H9 (cell line): ENCODE results near the gene SF3A1. TPM values are rescaled to one million over a fixed set of nuclear protein-coding genes. Genes with fewer than 3 reads are reported as not detected.

Experiments
- DNase-seq: peaks from one replicate; pipeline ENCODE4 v3.0.0-alpha.2; 2017
- H2AFZ ChIP-seq: one replicate; pipeline ENCODE4 v1.6.1; 2013; ENCODE audit warnings: mild to moderate bottlenecking, low read length, control low read depth, moderate library complexity
- H2AK5ac ChIP-seq: 2 replicates; pipeline ENCODE4 v1.6.1; 2013; ENCODE audit warnings: low read length, control low read depth, mixed read lengths; ENCODE audit not compliant: insufficient read length
- H2BK120ac ChIP-seq: one replicate; pipeline ENCODE4 v1.6.1; 2013; ENCODE audit warnings: low read depth, mild to moderate bottlenecking, low read length, control low read depth, inconsistent platforms; ENCODE audit not compliant: poor library complexity, severe bottlenecking
- H2BK12ac ChIP-seq: 2 replicates; pipeline ENCODE4 v1.6.1; 2013; ENCODE audit warnings: low read length, control low read depth, mixed read lengths, low read depth; ENCODE audit not compliant: insufficient read length
- H2BK15ac ChIP-seq: 2 replicates; pipeline ENCODE4 v1.6.1; 2013; ENCODE audit warnings: low read depth, low read length, control low read depth
- H2BK20ac ChIP-seq: one replicate; pipeline ENCODE4 v1.6.1; 2013; ENCODE audit warnings: low read depth, mild to moderate bottlenecking, low read length, control low read depth, inconsistent platforms; ENCODE audit not compliant: poor library complexity, severe bottlenecking
- H2BK5ac ChIP-seq: 2 replicates; pipeline ENCODE4 v1.6.1; 2013; ENCODE audit warnings: low read length, control low read depth, mixed read lengths; ENCODE audit not compliant: insufficient read length
- H3K14ac ChIP-seq: 2 replicates; pipeline ENCODE4 v1.6.1; 2013; ENCODE audit warnings: low read length, control low read depth; ENCODE audit not compliant: insufficient read depth
- H3K18ac ChIP-seq: 2 replicates; pipeline ENCODE4 v1.6.1; 2013; ENCODE audit warnings: low read depth, mild to moderate bottlenecking, mixed read lengths, low read length, control low read depth; ENCODE audit not compliant: insufficient read length
- H3K23ac ChIP-seq: 2 replicates; pipeline ENCODE4 v1.6.1; 2013; ENCODE audit warnings: low read length, control low read depth, mixed read lengths, low read depth; ENCODE audit not compliant: insufficient read length
- H3K23me2 ChIP-seq: 2 replicates; pipeline ENCODE4 v1.6.1; 2013; ENCODE audit warnings: low read depth, mild to moderate bottlenecking, mixed read lengths, low read length, control low read depth; ENCODE audit not compliant: insufficient read length, poor library complexity, severe bottlenecking
- H3K27ac ChIP-seq: 2 replicates; pipeline ENCODE4 v1.5.1; 2013; ENCODE audit warnings: low read length, control low read depth, mixed read lengths, low read depth; ENCODE audit not compliant: insufficient read length
- H3K27me3 ChIP-seq: 2 replicates; pipeline ENCODE4 v1.6.1; 2013; ENCODE audit warnings: low read length, control low read depth, inconsistent platforms; ENCODE audit not compliant: insufficient read depth
- H3K4ac ChIP-seq: 2 replicates; pipeline ENCODE4 v1.6.1; 2013; ENCODE audit warnings: low read depth, mild to moderate bottlenecking, control low read depth, inconsistent platforms, low read length, moderate library complexity
- H3K4me1 ChIP-seq: 2 replicates; pipeline ENCODE4 v1.6.1; 2013; ENCODE audit warnings: low read length, control low read depth, inconsistent platforms; ENCODE audit not compliant: insufficient read depth
- H3K4me2 ChIP-seq: 2 replicates; pipeline ENCODE4 v1.6.1; 2013; ENCODE audit warnings: low read length, control low read depth, mixed read lengths; ENCODE audit not compliant: insufficient read length, insufficient read depth
- H3K56ac ChIP-seq: 2 replicates; pipeline ENCODE4 v1.6.1; 2013; ENCODE audit warnings: low read depth, mild to moderate bottlenecking, mixed read lengths, low read length, control low read depth; ENCODE audit not compliant: insufficient read length
- H3K79me1 ChIP-seq: 2 replicates; pipeline ENCODE4 v1.6.1; 2013; ENCODE audit warnings: low read depth, mild to moderate bottlenecking, moderate library complexity, low read length, control low read depth, inconsistent platforms; ENCODE audit not compliant: insufficient read depth, poor library complexity, severe bottlenecking
- H3K79me2 ChIP-seq: 2 replicates; pipeline ENCODE4 v1.6.1; 2013; ENCODE audit warnings: low read length, control low read depth, inconsistent platforms; ENCODE audit not compliant: insufficient read depth
- H3K9ac ChIP-seq: 2 replicates; pipeline ENCODE4 v1.6.1; 2013; ENCODE audit warnings: low read length, control low read depth, mixed read lengths; ENCODE audit not compliant: insufficient read length; ENCODE audit errors: extremely low read depth
- H3K9me3 ChIP-seq: one replicate; pipeline ENCODE4 v1.6.1; 2013; ENCODE audit warnings: low read depth, low read length, inconsistent platforms; ENCODE audit not compliant: control insufficient read depth
- H3T11ph ChIP-seq: one replicate; pipeline ENCODE4 v1.6.1; 2013; ENCODE audit warnings: mild to moderate bottlenecking, low read length, control low read depth, inconsistent platforms
- H4K20me1 ChIP-seq: one replicate; pipeline ENCODE4 v1.6.1; 2013; ENCODE audit not compliant: control insufficient read depth, insufficient read length, insufficient read depth
- H4K5ac ChIP-seq: 2 replicates; pipeline ENCODE4 v1.6.1; 2013; ENCODE audit warnings: low read depth, mild to moderate bottlenecking, mixed read lengths, low read length, control low read depth; ENCODE audit not compliant: insufficient read length
- H4K8ac ChIP-seq: replicated peaks from 2 replicates; pipeline ENCODE4 v1.6.1; 2013; ENCODE audit warnings: low read length, control low read depth, mixed read lengths, low read depth; ENCODE audit not compliant: insufficient read length
- H4K91ac ChIP-seq: 2 replicates; pipeline ENCODE4 v1.6.1; 2013; ENCODE audit warnings: low read depth, mild to moderate bottlenecking, moderate library complexity, mixed read lengths, low read length, control low read depth; ENCODE audit not compliant: insufficient read length
- H3K27ac Mint-ChIP-seq, 3 experiments: 2 replicates in 2 of 3; 3 replicates in 1 of 3; pipeline ENCODE4 v1.8.0; 2020 to 2021; ENCODE audit warnings: mixed read lengths in 3 of 3, mild to moderate bottlenecking in 1 of 3, moderate library complexity in 1 of 3
- H3K27me3 Mint-ChIP-seq: 2 replicates; pipeline ENCODE4 v1.8.0; 2021; ENCODE audit warnings: low read depth, mild to moderate bottlenecking, moderate library complexity, mixed read lengths
- H3K36me3 Mint-ChIP-seq, 3 experiments: 2 replicates in 2 of 3; 3 replicates in 1 of 3; pipeline ENCODE4 v1.8.0; 2020 to 2021; ENCODE audit warnings: low read depth in 3 of 3, mixed read lengths in 3 of 3; ENCODE audit not compliant: insufficient read depth in 1 of 3
- H3K4me1 Mint-ChIP-seq, 2 experiments: 2 replicates each; pipeline ENCODE4 v1.8.0; 2020; ENCODE audit warnings: mixed read lengths in 2 of 2
- H3K4me3 Mint-ChIP-seq, 2 experiments: 2 replicates in 1 of 2; 3 replicates in 1 of 2; pipeline ENCODE4 v1.8.0; 2020 to 2021; ENCODE audit warnings: mild to moderate bottlenecking in 2 of 2, mixed read lengths in 2 of 2, moderate library complexity in 1 of 2
- H3K9me3 Mint-ChIP-seq, 2 experiments: 2 replicates in 1 of 2; 3 replicates in 1 of 2; pipeline ENCODE4 v1.8.0; 2020; ENCODE audit warnings: mild to moderate bottlenecking in 2 of 2, mixed read lengths in 2 of 2, moderate library complexity in 1 of 2
- CTCF ChIP-seq: fragments of 200-600 bp; sonication (generic); conservative IDR thresholded peaks from 3 replicates; pipeline ENCODE4 v1.8.0; 2021; ENCODE audit warnings: antibody characterized with exemption, mild to moderate bottlenecking
- WGBS: extraction: QIAGEN DNeasy Blood & Tissue Kit; methylation state at CpG from one replicate; pipeline ENCODE4 v1.1.7; 2013; ENCODE audit warnings: missing lambda C conversion rate, low lambda C conversion rate, mixed read lengths; ENCODE audit not compliant: insufficient read length; ENCODE audit errors: extremely low coverage; 5-methylcytosine and 5-hydroxymethylcytosine counted together
- total RNA-seq: library from RNA; stranded (reverse); gene quantifications from 2 replicates; pipeline ENCODE4 v1.2.1, GENCODE V29; 2021

Gene SF3A1
- total RNA-seq, 1 experiment from 2014 or later, result 225 TPM

- no peaks in the 10 kb centered on the region for H3K27me3 Mint-ChIP-seq
- no peaks in the 10 kb centered on the region for H3K9me3 Mint-ChIP-seq
- Histone ChIP-seq H3K4me1 (no peaks in the 10 kb centered on the region), H2BK120ac (no peak overlapping the region), H2BK5ac (no peak overlapping the region), H3K18ac (no peak overlapping the region), H3K9me3 (no peaks in the 10 kb centered on the region), H4K91ac (no peak overlapping the region), H3K23ac (no peak overlapping the region), H3T11ph (no peak overlapping the region), H3K14ac (no peak overlapping the region; the same call in 1 of the 2 replicates), H3K23me2 (peaks cover 3% of the 10 kb centered on the region), H2AK5ac (no peak overlapping the region), H2AFZ (no peak overlapping the region), H4K5ac (no peak overlapping the region), H3K9ac (no peak overlapping the region), H2BK20ac (no peak overlapping the region), H3K56ac (no peak overlapping the region), H2BK15ac (no peak overlapping the region), H4K20me1 (no peaks in the 10 kb centered on the region), H2BK12ac (no peak overlapping the region), H3K4me2 (no peak overlapping the region), H3K79me1 (no peaks in the 10 kb centered on the region), H3K27me3 (no peaks in the 10 kb centered on the region), H3K4ac (no peak overlapping the region), H3K27ac (no peak overlapping the region), H3K79me2 (no peaks in the 10 kb centered on the region), H4K8ac (no peak overlapping the region)
- no peak overlapping the region for H3K27ac Mint-ChIP-seq
- peaks cover 4 to 8% of the 10 kb centered on the region in 2 experiments for H3K4me1 Mint-ChIP-seq
- no CpG with 5 or more reads among the region's 3 CpGs for WGBS
- DNase-seq, result no peak
- TF ChIP-seq CTCF, result no peak
- no peak overlapping the region for H3K4me3 Mint-ChIP-seq
- no peaks in the 10 kb centered on the region for H3K36me3 Mint-ChIP-seq
These were observed 36.6 kb downstream of the SF3A1 start for GRCh38 chr22:30320021-30320556.
